VCaP (cell line): ENCODE results near the gene SNAI3.

Experiments
- H3K27ac ChIP-seq: fragments of 450-650 bp; 2 replicates; pipeline ENCODE4 v1.5.1; 2017
- TF ChIP-seq, protein P1 (sequence below): fragments of 450-650 bp; conservative IDR thresholded peaks from 2 replicates; pipeline ENCODE4 v1.5.1; 2017; ENCODE audit warnings: mild to moderate bottlenecking, moderate library complexity

Gene SNAI3

DNA sequence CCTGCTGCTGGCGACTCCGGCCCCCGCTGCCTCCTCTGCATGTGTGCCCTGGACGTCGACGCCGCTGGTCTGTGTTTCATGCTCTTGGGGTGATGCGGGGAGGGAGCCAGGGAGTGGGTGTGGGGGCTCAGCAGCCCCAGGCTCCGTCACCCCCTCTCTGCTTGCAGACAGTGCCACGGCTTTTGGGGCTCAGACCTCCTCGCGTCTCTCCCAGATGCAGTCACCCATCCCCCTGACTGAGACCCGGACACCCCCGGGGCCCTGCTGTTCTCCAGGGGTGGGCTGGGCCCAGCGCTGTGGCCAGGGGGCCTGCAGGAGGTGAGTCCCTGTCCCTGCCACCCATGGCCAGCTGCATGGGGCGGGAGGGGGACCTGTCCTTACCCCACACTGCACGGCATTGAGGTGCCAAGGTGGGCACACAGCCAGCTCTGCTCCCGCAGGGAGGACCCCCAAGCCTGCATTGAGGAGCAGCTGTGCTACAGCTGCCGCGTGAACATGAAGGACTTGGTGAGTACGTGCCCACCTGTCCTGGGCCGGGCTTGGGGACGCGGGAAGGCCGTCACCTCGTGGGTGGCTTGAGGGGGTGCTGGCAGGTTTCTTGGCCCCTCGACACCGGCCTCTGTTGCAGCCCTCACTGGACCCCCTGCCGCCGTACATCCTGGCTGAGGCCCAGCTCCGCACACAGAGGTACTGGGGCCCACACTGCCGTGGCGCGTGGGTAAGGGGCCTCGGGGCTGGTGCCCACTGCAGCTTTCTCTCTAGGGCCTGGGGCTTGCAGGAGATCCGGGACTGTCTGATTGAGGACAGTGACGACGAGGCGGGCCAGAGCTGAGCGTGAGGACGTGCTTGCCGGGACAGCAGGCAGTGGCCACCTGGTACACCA is 28.4 kb upstream of the SNAI3 start:
- no peak overlapping the region for H3K27ac ChIP-seq
- TF ChIP-seq, protein P1, sequence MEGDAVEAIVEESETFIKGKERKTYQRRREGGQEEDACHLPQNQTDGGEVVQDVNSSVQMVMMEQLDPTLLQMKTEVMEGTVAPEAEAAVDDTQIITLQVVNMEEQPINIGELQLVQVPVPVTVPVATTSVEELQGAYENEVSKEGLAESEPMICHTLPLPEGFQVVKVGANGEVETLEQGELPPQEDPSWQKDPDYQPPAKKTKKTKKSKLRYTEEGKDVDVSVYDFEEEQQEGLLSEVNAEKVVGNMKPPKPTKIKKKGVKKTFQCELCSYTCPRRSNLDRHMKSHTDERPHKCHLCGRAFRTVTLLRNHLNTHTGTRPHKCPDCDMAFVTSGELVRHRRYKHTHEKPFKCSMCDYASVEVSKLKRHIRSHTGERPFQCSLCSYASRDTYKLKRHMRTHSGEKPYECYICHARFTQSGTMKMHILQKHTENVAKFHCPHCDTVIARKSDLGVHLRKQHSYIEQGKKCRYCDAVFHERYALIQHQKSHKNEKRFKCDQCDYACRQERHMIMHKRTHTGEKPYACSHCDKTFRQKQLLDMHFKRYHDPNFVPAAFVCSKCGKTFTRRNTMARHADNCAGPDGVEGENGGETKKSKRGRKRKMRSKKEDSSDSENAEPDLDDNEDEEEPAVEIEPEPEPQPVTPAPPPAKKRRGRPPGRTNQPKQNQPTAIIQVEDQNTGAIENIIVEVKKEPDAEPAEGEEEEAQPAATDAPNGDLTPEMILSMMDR, result no peak

DNA sequence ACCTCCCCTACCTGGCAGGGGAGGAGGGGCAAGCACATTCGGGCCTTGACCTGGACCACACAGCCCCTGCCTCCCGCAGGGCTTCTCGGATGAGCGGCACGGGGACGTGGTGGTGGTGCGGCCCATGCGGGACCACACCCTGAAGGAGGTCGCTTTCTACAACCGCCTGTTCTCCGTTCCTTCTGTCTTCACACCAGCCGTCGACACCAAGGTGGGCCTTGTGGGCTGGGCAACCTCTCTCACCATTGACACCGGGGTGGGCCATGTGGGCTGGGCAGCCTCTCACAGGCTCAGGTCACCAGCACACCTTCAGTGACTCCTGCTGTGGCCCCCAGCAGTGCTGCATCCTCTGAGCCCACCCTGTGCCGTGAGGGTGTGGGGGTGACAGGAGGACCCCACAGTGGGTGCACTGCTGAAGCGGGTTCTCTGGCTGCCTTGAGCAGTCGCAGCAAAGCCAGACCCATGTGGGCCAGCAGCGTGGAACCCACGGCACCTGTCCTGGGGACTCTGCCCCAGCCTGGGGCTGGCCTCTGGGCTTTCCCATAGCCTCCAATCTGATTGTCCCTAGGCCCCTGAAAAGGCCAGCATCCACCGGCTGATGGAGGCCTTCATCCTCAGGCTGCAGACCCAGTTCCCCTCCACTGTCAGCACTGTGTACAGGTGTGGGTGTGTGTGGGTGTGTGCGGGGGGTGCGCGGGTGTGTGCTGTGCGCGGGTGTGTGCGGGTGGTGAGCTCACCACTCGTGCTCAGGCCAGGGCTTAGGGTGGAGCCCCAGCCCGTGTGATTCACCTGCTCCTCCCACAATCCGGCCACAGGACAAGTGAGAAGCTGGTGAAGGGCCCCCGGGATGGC is 27.5 kb upstream of the SNAI3 start:
- TF ChIP-seq, protein P1, result no peak
- H3K27ac ChIP-seq, result no peak overlapping the region

DNA sequence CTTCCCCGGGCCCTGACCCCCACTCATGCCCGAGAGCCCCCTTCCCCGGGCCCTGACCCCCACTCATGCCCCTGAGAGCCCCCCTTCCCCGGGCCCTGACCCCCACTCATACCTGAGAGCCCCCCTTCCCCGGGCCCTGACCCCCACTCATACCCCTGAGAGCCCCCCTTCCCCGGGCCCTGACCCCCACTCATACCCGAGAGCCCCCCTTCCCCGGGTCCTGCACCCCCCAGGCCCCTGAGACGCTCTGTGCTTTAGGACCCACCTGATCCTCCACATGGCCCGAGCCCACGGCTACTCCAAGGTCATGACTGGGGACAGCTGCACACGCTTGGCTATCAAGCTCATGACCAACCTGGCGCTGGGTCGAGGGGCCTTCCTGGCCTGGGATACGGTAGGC is 26.7 kb upstream of the SNAI3 start:
- no peak overlapping the region for H3K27ac ChIP-seq
- TF ChIP-seq, protein P1, result no peak

DNA sequence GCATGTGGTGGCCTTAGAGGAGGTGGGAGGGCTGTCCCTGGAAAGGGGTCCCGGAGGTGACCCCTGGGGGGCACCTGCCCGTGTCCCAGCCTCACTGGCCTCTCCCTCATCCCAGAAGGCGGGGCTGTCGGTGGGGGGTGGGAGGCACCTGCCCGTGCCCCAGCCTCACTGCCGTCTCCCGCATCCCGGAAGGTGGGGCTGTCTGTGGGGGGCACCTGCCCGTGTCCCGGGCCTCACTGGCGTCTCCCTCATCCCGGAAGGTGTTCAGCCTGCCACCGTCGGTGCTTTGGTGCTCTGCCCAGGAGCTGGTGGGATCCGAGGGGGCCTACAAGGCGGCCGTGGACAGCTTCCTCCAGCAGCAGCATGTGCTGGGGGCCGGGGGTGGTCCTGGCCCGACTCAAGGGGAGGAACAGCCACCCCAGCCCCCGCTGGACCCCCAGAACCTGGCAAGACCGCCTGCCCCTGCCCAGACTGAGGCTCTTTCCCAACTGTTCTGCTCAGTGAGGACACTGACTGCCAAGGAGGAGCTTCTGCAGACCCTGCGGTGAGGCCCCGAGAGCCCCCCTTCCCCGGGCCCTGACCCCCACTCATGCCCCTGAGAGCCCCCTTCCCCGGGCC is 26.2 kb upstream of the SNAI3 start:
- no peak overlapping the region for H3K27ac ChIP-seq
- TF ChIP-seq, protein P1, result no peak

DNA sequence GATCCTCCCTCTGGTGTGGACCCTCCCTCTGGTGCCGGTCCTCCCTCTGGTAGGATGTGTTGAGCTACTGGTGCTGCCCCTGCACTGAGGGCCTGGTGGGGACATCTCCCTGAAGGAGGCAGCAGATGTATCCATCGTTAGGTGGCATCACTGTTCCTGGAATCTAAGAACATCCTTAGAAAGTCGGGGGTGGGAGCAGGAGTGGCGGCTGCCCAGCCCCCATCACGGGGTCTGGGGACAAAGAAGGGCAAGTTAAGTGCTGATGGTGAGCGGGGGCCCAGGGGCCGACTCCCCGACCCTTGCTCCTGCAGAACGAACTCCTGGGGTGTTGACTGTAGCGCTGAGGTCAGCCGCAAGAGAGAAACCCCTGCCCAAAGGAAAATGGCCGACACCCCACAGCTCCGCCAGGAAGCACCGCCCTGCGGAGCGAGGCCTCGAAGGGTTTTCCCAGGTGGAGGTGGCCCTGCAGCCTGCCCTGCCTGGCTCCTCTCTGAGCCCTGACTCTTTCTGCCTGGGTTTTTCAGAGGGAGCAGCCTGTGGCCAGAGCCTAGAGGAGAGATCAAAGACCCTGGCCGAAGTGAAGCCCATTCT is 25.5 kb upstream of the SNAI3 start:
- TF ChIP-seq, protein P1, result no peak
- no peak overlapping the region for H3K27ac ChIP-seq

DNA sequence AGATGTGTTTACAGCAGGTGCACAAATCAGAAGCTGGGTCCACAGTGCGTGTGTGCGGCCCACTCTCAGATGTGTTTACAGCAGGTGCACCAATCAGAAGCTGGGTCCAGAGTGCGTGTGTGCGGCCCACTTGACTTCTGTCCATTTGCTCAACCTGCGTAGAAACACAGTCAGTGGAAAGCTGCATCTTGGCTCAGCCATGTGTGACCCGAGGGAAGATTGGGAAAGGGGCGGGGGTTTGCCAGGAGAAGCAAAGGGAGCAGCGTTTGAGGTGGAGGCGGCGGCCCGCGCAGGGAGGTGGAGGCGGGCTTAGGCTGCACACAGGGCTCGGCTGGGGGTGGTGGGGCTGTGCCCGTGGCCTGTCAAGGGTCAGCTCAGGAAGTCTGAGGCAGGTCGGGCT is 24.2 kb upstream of the SNAI3 start:
- TF ChIP-seq, protein P1, result no peak
- H3K27ac ChIP-seq, result no peak overlapping the region
